ENCODE results near the gene DIO3. TPM values are rescaled to one million over a fixed set of nuclear protein-coding genes. Genes with fewer than 3 reads are reported as not detected.

The DIO3 gene
- total and polyA plus RNA-seq, 2 of the 4 experiments (the other 2 are of a cell fraction) = not detected

DNA sequence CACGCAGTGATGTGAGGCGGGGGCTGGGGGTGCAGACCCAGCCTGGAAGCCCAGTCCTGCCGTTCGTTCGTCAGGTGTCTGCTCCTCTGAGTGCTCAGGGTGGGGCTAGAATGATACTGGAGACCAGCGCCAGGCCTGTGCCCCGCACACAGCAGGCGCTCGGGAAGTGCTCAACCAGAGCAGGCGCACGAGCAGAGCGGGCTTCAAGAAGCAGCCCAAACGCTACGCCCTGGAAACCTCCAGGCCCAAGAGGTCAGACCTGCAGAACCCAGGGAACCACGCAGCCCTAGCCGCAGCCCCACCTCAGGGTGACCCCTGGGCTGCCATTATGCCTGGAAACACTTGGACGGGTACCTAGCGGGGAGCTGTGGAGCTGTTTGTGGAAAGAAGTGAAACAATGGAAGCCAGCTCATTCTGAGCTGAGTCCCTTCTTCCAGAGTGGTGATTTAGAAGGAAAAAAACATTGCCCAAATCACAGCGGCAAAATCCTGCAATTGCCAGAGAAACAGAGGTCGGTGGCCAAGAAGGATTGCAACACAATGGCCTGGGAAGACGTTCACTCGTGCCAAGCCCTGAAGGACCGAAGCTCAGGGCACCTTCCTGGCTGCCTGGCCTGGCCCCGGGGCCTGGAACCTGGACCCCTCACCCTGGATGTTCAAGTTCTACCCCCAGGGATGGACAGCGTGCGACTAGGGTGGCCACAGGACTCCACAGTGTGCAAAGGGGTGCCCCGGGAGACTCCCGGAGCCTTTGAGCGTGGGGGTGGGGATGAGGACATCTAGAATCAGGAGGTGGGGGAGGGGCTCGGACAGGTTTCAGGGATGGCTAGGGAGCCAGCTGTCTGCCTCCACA, 40.4 kb upstream of the DIO3 start:
- Histone ChIP-seq H3K36me3 (ENCODE audit: control insufficient read depth, insufficient read depth, low read length) (no peaks in the 10 kb centered on the region), H2BK5ac (ENCODE audit: low read depth, low read length, poor library complexity, severe bottlenecking) (no peak overlapping the region), H3K9ac (ENCODE audit: low read depth, low read length) (no peak overlapping the region), H4K5ac (ENCODE audit: low read depth, low read length) (no peak overlapping the region), H3K4me3 (ENCODE audit: insufficient read depth, low read depth, low read length) (no peak overlapping the region), H3K14ac (replicated peaks; ENCODE audit: low read depth, low read length) (no peak overlapping the region), H3K9me3 (ENCODE audit: control insufficient read depth, insufficient read depth, low read length) (0 out of 2 replicates have a peak, but pooled peaks cover 2% of the 10 kb centered on the region), H3K56ac (ENCODE audit: extremely low read depth, insufficient read depth, low read length) (no peak overlapping the region), H3K79me1 (ENCODE audit: low read depth in 1 of 2, low read length in 2 of 2) (no peaks in the 10 kb centered on the region), H2AK5ac (ENCODE audit: low read depth, low read length) (no peak overlapping the region), H3K27me3 (ENCODE audit: control insufficient read depth, insufficient read depth, low read length) (no peaks in the 10 kb centered on the region; the same call in 1 of the 2 replicates), H3K4me2 (ENCODE audit: low read depth, low read length) (no peak overlapping the region), H3K4me1 (ENCODE audit: control insufficient read depth, insufficient read depth, low read length) (no peaks in the 10 kb centered on the region), H2BK120ac (ENCODE audit: low read depth, low read length) (no peak overlapping the region), H3K18ac (ENCODE audit: low read depth, low read length) (no peak overlapping the region), H3K4ac (ENCODE audit: low read depth, low read length) (no peak overlapping the region), H3K23ac (ENCODE audit: low read depth, low read length) (no peak overlapping the region), H2BK20ac (ENCODE audit: low read depth, low read length) (no peak overlapping the region), H4K91ac (ENCODE audit: insufficient read depth, low read depth, low read length) (no peak overlapping the region), H3K9me1 (ENCODE audit: insufficient read depth, low read length) (no peaks in the 10 kb centered on the region), H3K27ac (ENCODE audit: insufficient read depth, low read length) (no peak overlapping the region), H2AFZ (replicated peaks; ENCODE audit: low read length, poor library complexity) (no peak overlapping the region), H4K20me1 (ENCODE audit: insufficient read depth, low read length) (no peaks in the 10 kb centered on the region), H2BK15ac (ENCODE audit: low read depth, low read length) (no peak overlapping the region), H2AK9ac (replicated peaks; ENCODE audit: low read depth, low read length, poor library complexity) (no peak overlapping the region), H4K8ac (ENCODE audit: low read depth in 2 of 2, low read length in 2 of 2) (no peak overlapping the region)
- ChIA-PET POLR2A (ENCODE audit: unreplicated experiment) (no interaction called here), CTCF (no interaction called here)
- 78% methylated on average over 15 of the region's 30 CpGs; no CpG with 5 or more reads in 1 of the 2 experiments for whole genome bisulfite sequencing, 2 experiments (ENCODE audit: extremely low coverage in 2 of 2, insufficient read length in 1 of 2)
- no TSS peak for BruUV-seq (replicated peaks)
- dilution Hi-C loops (cut with HindIII; ENCODE audit: low sequenced_read_pairs, unreplicated experiment) = no loop called here
- no peak for ATAC-seq (ENCODE audit: low read depth)
- DNase-seq = no peak
- TF ChIP-seq RCOR1 (IDR thresholded peaks at IDR 0.05; ENCODE audit: insufficient replicate concordance, low read length) = no peak
- no peak for TF ChIP-seq BHLHE40 (IDR thresholded peaks at IDR 0.05; ENCODE audit: low read depth, low read length)
- TF ChIP-seq CEBPB (IDR thresholded peaks at IDR 0.05; ENCODE audit: low read depth, low read length) = 0 out of 2 replicates have a peak, but pooled peaks have one; percentile 20
- in situ Hi-C loops (cut with MboI; ENCODE audit: low sequenced_read_pairs) = no loop called here
- intact Hi-C loops (cut with micrococcal nuclease) = no loop called here

All from IMR-90 (cell line).